ENCODE results near the gene GART. TPM values are rescaled to one million over a fixed set of nuclear protein-coding genes. Genes with fewer than 3 reads are reported as not detected.

Gene GART
- total RNA-seq, 2 experiments from 2014 or later = 138 to 147 TPM

DNA sequence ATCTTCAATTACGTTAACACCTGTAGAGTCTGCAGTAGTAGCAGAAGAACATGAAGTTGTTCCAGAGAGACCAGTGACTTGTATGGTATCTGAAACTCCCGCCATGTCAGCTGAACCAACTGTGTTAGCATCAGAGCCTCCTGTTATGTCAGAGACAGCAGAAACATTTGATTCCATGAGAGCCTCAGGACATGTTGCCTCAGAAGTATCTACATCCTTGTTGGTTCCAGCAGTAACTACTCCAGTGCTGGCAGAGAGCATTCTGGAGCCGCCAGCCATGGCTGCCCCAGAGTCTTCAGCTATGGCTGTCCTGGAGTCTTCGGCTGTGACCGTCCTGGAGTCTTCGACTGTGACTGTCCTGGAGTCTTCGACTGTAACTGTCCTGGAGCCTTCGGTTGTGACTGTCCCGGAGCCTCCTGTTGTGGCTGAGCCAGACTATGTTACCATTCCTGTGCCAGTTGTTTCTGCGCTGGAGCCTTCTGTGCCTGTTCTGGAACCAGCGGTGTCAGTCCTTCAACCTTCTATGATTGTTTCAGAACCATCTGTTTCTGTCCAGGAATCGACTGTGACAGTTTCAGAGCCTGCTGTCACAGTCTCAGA is 11.2 kb upstream of the GART start:
- no peak overlapping the region for H3K27ac Mint-ChIP-seq
- H3K4me1 Mint-ChIP-seq (ENCODE audit: low read depth) = peaks cover 39% of the 10 kb centered on the region
- ChIA-PET CTCF (no interaction called here), POLR2A (interaction anchor here (1.6 kb wide), 1 partner anchor 42 kb away, joined by 4 read pairs; no protein-coding TSS in a partner anchor)
- H3K4me3 Mint-ChIP-seq = no peak overlapping the region
- H3K36me3 Mint-ChIP-seq (ENCODE audit: low read depth) = peaks cover 88% of the 10 kb centered on the region
- no peaks in the 10 kb centered on the region for H3K9me3 Mint-ChIP-seq (ENCODE audit: insufficient read depth)
- ATAC-seq = peak; percentile 5
- no peak for DNase-seq
- H3K27me3 Mint-ChIP-seq (ENCODE audit: low read depth) = no peaks in the 10 kb centered on the region

GRCh38 chr21:33552093-33552998 is 10.4 kb upstream of the GART start:
- ATAC-seq = no peak
- no peak for DNase-seq
- Mint-ChIP-seq H3K4me1 (ENCODE audit: low read depth) (peaks cover 40% of the 10 kb centered on the region), H3K9me3 (ENCODE audit: insufficient read depth) (no peaks in the 10 kb centered on the region), H3K4me3 (no peak overlapping the region), H3K27ac (no peak overlapping the region), H3K27me3 (ENCODE audit: low read depth) (no peaks in the 10 kb centered on the region), H3K36me3 (ENCODE audit: low read depth) (peaks cover 85% of the 10 kb centered on the region)
- CTCF ChIA-PET = interaction anchor here (1.1 to 1.3 kb wide), 2 partner anchors 53 to 55 kb away, joined by 3 to 6 read pairs; no protein-coding TSS in a partner anchor
- POLR2A ChIA-PET = interaction anchor here (1.2 to 1.6 kb wide), 3 partner anchors 10 to 73 kb away, joined by 3 to 18 read pairs (median 4); partner anchors contain the start of genes GART, SON and TMEM50B

GRCh38 chr21:33551664-33552063 is 9.7 kb upstream of the GART start:
- Mint-ChIP-seq H3K27ac (no peak overlapping the region), H3K4me3 (no peak overlapping the region), H3K9me3 (ENCODE audit: insufficient read depth) (no peaks in the 10 kb centered on the region), H3K36me3 (ENCODE audit: low read depth) (peaks cover 84% of the 10 kb centered on the region), H3K4me1 (ENCODE audit: low read depth) (peaks cover 41% of the 10 kb centered on the region), H3K27me3 (ENCODE audit: low read depth) (no peaks in the 10 kb centered on the region)
- ATAC-seq (no peak), DNase-seq (no peak)
- ChIA-PET CTCF (interaction anchor here (1.1 to 1.3 kb wide), 2 partner anchors 54 to 55 kb away, joined by 3 to 6 read pairs; no protein-coding TSS in a partner anchor), POLR2A (interaction anchor here (0.6 to 1.6 kb wide), 6 partner anchors 9 to 80 kb away, joined by 3 to 18 read pairs (median 4); partner anchors contain the start of genes GART, SON and TMEM50B)

DNA sequence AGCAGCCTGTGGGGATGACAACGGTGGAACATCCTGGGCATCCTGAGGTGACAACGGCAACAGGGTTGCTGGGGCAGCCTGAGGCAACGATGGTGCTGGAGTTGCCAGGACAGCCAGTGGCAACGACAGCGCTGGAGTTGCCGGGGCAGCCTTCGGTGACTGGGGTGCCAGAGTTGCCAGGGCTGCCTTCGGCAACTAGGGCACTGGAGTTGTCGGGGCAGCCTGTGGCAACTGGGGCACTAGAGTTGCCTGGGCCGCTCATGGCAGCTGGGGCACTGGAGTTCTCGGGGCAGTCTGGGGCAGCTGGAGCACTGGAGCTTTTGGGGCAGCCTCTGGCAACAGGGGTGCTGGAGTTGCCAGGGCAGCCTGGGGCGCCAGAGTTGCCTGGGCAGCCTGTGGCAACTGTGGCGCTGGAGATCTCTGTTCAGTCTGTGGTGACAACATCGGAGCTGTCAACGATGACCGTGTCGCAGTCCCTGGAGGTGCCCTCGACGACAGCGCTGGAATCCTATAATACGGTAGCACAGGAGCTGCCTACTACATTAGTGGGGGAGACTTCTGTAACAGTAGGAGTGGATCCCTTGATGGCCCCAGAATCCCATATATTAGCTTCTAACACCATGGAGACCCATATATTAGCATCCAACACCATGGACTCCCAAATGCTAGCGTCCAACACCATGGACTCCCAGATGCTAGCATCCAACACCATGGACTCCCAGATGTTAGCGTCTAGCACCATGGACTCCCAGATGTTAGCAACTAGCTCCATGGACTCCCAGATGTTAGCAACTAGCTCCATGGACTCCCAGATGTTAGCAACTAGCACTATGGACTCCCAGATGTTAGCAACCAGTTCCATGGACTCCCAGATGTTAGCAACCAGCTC is 9.1 kb upstream of the GART start:
- H3K4me1 Mint-ChIP-seq (ENCODE audit: low read depth) = peaks cover 37% of the 10 kb centered on the region
- no peak overlapping the region for H3K4me3 Mint-ChIP-seq
- peaks cover 81% of the 10 kb centered on the region for H3K36me3 Mint-ChIP-seq (ENCODE audit: low read depth)
- CTCF ChIA-PET = interaction anchor here (1.1 to 1.3 kb wide), 2 partner anchors 55 to 56 kb away, joined by 3 to 6 read pairs; no protein-coding TSS in a partner anchor
- POLR2A ChIA-PET = interaction anchor here (0.6 to 1.6 kb wide), 6 partner anchors 8 to 79 kb away, joined by 3 to 18 read pairs (median 4); partner anchors contain the start of genes GART, SON and TMEM50B
- H3K27me3 Mint-ChIP-seq (ENCODE audit: low read depth) = no peaks in the 10 kb centered on the region
- H3K27ac Mint-ChIP-seq = no peak overlapping the region
- DNase-seq (no peak), ATAC-seq (peak; percentile 7)
- no peaks in the 10 kb centered on the region for H3K9me3 Mint-ChIP-seq (ENCODE audit: insufficient read depth)

DNA sequence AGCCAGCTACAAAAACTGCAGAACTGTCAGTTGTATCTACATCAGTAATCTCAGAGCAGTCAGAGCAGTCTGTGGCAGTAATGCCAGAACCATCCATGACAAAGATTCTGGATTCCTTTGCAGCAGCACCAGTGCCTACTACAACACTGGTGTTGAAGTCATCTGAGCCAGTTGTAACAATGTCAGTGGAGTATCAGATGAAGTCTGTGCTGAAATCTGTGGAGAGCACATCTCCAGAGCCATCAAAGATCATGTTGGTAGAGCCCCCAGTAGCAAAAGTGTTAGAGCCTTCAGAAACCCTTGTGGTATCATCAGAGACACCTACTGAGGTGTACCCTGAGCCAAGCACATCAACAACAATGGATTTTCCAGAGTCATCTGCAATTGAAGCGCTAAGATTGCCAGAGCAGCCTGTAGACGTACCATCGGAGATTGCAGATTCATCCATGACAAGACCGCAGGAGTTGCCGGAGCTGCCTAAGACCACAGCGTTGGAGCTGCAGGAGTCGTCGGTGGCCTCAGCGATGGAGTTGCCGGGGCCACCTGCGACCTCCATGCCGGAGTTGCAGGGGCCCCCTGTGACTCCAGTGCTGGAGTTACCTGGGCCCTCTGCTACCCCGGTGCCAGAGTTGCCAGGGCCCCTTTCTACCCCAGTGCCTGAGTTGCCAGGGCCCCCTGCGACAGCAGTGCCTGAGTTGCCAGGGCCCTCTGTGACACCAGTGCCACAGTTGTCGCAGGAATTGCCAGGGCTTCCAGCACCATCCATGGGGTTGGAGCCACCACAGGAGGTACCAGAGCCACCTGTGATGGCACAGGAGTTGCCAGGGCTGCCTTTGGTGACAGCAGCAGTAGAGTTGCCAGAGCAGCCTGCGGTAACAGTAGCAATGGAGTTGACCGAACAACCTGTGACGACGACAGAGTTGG is 8.2 kb upstream of the GART start:
- peaks cover 36% of the 10 kb centered on the region for H3K4me1 Mint-ChIP-seq (ENCODE audit: low read depth)
- CTCF ChIA-PET = no interaction called here
- POLR2A ChIA-PET = no interaction called here

GRCh38 chr21:33546086-33546485 is 4.2 kb upstream of the GART start:
- Mint-ChIP-seq H3K4me3 (no peak overlapping the region), H3K27me3 (ENCODE audit: low read depth) (no peaks in the 10 kb centered on the region), H3K36me3 (ENCODE audit: low read depth) (peaks cover 55% of the 10 kb centered on the region), H3K4me1 (ENCODE audit: low read depth) (peaks cover 21% of the 10 kb centered on the region), H3K9me3 (ENCODE audit: insufficient read depth) (no peaks in the 10 kb centered on the region), H3K27ac (no peak overlapping the region)
- DNase-seq = no peak
- ATAC-seq = no peak
- ChIA-PET POLR2A (interaction anchor here (1.1 kb wide), 1 partner anchor 25 kb away, joined by 4 read pairs; no protein-coding TSS in a partner anchor), CTCF (interaction anchor here (0.9 kb wide), 1 partner anchor 60 kb away, joined by 3 read pairs; no protein-coding TSS in a partner anchor)

More for the DNA sequence above, 8.2 kb upstream of the GART start:
- Mint-ChIP-seq H3K27ac (no peak overlapping the region), H3K27me3 (ENCODE audit: low read depth) (no peaks in the 10 kb centered on the region), H3K9me3 (ENCODE audit: insufficient read depth) (no peaks in the 10 kb centered on the region), H3K36me3 (ENCODE audit: low read depth) (peaks cover 76% of the 10 kb centered on the region), H3K4me3 (no peak overlapping the region)
- DNase-seq = no peak
- ATAC-seq = no peak

- no peak for DNase-seq
- ChIA-PET POLR2A (interaction anchor here (0.6 to 6.0 kb wide), 6 partner anchors 27 to 65 kb away, joined by 3 to 32 read pairs (median 4); partner anchors contain the start of genes DNAJC28, DONSON and TMEM50B), CTCF (interaction anchor here (0.7 to 3.3 kb wide), 5 partner anchors 12 to 347 kb away, joined by 3 to 20 read pairs (median 8); partner anchors contain the start of gene DONSON)
- peaks cover 52% of the 10 kb centered on the region for H3K36me3 Mint-ChIP-seq (ENCODE audit: low read depth)
- H3K9me3 Mint-ChIP-seq (ENCODE audit: insufficient read depth) = no peaks in the 10 kb centered on the region
- peak overlapping the region; percentile 95 for H3K4me3 Mint-ChIP-seq
- peak overlapping the region; percentile 99 for H3K27ac Mint-ChIP-seq
- no peaks in the 10 kb centered on the region for H3K27me3 Mint-ChIP-seq (ENCODE audit: low read depth)
- H3K4me1 Mint-ChIP-seq (ENCODE audit: low read depth) = peaks cover 28% of the 10 kb centered on the region
- ATAC-seq = no peak
Measured at GRCh38 chr21:33544451-33545195, 2.7 kb upstream of the GART start.

DNA sequence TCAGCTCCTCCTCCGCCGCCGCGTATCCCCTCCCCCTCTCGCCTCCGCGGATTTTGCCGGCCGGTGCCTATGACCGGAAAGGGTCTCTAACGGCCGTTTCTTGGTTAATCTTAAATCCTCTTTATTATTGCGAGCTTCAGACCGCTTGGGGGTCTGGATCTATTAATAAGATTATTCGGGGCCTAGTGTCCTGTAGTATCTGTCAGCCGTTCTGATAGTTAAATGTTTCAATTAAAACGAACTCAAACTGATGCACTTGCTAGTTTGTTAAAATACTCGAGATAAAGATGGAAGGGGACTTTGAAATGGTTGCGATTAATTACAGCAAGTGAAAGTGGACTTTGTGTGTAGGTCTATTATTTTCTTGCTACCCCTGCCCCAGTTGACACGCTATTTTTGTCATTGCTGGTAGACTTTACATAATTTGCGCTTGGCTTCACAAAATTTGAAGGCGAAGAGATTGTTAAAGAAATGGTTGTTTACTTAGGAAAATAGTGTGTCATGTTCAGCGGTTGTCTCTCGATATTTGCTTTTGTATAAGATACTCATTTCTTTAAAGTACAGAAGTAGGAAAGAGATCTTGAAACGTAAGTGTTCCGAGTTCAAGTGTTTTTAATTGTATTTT is 1.7 kb upstream of the GART start:
- peaks cover 32% of the 10 kb centered on the region for H3K4me1 Mint-ChIP-seq (ENCODE audit: low read depth)
- POLR2A ChIA-PET = interaction anchor here (0.6 to 6.0 kb wide), 16 partner anchors 8 to 390 kb away, joined by 3 to 32 read pairs (median 5); partner anchors contain the start of genes DONSON and TMEM50B
- peak overlapping the region; percentile 95 for H3K4me3 Mint-ChIP-seq
- no peaks in the 10 kb centered on the region for H3K9me3 Mint-ChIP-seq (ENCODE audit: insufficient read depth)
- H3K27ac Mint-ChIP-seq = peak overlapping the region; percentile 99
- DNase-seq (peak; percentile 72), ATAC-seq (no peak)
- CTCF ChIA-PET = interaction anchor here (1.1 to 3.3 kb wide), 6 partner anchors 14 to 406 kb away, joined by 3 to 20 read pairs (median 6); partner anchors contain the start of genes DNAJC28, DONSON and TMEM50B
- H3K27me3 Mint-ChIP-seq (ENCODE audit: low read depth) = no peaks in the 10 kb centered on the region
- H3K36me3 Mint-ChIP-seq (ENCODE audit: low read depth) = peaks cover 47% of the 10 kb centered on the region
